GM21528 (cell line): ENCODE data around the gene ARL2BP.
"Not testable (repeated sequence)": the region's sequence is repeated elsewhere in the genome, so short reads cannot be mapped to it uniquely, and the experiment has no call there.

ENCODE experiments used
- ATAC-seq: cut with Tn5 transposase; IDR thresholded peaks from one replicate; pipeline ENCODE4 v1.9.1; 2021; ENCODE audit warnings: mild to moderate bottlenecking, moderate library complexity; ENCODE audit not compliant: unreplicated experiment, low FRiP score

ARL2BP gene

DNA sequence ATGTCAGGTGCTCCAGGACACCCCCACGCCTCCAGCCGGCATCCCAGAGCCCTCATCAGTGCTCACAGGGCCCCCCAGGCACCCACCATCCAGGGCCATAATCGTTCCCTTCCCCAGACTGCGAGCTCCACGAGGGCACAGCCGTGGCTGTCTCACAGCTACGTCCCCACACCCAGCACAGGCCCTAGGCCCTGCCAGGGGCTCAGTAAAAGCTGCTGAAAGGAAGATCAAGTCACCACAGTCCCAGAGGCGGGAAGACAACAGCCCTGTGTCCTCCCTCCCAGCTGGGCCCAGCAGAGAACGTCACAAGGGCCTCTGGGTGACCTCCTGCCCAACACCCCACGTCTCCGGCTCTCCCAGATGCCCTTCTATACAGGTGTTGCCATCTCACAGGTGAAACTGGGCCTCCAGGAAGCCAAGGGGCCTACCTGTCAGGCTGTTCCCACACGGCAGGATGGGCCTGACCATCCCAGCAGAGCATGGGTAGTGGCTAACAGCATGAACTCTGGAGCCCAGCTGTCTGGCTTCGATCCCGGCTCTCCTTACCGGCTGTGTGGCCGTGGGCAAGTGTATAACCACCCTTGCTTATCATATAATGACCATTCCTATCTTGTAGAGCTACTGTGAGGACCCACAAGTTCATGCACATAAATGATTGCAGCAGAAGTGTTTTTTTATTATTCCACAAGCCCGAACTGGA is 17.9 kb downstream of the ARL2BP start:
- no peak for ATAC-seq

DNA sequence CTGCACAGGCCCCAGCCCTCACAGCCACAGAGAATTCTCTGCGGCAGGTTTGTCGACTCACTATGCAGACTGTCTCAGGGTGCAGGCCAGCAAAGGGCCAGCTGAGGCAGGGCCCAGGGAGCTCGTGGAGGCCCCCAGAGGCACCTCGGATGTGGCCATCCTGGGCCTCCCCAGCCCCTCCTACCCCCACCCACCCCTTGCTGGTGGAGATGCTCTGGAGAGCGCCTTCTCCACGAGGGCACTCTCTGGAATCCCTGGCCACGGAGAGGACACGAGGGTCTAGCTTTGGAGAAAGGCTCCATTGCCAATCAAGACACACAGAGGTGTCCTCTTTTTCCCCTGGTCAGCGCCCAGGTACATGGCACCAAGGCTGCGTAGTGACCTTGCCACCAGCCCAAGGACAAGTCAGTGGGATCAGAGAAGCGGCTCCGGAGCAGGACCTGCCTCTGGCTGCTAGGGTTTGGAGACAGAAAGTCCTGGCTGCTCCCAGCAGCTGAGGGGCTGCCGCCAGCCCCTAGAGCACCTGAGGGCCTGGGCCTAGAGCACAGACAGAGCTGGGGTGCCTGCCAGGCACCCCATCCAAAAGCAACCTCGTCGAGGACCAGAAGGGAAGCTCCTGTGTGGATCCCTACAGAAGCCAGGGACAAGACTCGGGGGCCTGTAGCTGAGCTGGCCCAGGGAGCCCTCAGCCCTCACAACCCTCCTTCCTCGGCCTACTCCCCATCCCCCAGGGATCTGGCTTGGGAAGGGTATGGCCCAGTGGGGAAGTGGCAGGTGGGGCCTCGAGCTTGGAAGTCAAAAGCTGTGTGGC is 18.7 kb downstream of the ARL2BP start:
- no peak for ATAC-seq

GRCh38 chr16:57264381-57264780 is 19.3 kb downstream of the ARL2BP start:
- no peak for ATAC-seq

DNA sequence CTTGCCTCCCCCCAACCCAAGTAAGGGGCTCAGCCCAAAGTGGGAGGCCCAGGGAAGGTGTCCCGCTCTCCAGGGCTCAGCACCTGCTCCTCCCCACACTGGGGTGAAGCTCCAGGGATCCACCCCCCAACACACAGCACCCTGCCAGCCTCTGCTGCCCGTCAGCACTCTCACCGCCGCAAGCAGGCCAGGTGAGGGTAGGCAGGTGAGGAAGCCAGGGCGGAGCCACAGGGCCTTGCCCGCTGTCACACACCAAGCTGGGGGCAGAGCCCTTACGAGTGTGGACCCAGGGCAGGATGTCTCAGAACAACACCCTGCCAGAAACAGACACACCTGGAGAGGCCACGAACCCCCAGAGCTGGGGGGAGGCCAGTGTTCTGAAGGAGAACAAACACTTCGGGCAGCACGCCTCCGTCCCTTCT is 19.9 kb downstream of the ARL2BP start:
- ATAC-seq = no peak

DNA sequence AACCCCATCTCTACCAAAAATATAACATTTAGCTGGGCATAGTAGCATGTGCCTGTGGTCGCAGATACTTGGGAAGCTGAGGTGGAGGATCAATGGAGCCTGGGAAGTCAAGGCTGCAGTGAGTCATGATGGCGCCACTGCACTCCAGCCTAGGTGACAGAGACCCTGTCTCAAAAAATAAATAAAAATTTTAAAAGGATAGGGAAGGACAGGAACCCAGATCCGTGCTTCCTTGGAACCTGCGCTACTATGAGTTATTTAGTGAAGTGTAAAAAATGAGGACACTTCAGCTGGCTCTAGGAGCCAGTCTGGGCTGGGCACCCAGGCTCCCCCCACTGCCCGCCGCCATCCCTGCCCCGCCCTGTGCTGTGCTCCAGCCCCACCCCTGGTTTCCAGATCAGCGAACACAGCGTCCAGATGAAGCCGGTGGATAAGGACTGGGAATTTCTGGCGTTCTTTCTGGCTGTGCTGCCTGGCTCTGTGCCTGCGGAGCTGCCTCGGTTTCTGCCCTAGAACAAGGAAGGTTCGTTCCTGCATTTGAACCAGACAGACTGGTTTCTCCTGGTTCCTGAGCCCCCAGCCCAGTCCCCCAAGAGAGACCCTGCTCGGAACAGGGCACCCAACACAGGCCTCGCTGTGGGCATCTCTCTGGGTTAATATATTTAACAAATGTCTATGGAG is 20.9 kb downstream of the ARL2BP start:
- no peak for ATAC-seq

- ATAC-seq = no peak
These were observed 21.6 kb downstream of the ARL2BP start for GRCh38 chr16:57266531-57267260.

GRCh38 chr16:57267343-57267742 is 22.3 kb downstream of the ARL2BP start:
- not testable (repeated sequence) for ATAC-seq

- no peak for ATAC-seq
These were observed 24.0 kb downstream of the ARL2BP start for GRCh38 chr16:57268804-57269800.

DNA sequence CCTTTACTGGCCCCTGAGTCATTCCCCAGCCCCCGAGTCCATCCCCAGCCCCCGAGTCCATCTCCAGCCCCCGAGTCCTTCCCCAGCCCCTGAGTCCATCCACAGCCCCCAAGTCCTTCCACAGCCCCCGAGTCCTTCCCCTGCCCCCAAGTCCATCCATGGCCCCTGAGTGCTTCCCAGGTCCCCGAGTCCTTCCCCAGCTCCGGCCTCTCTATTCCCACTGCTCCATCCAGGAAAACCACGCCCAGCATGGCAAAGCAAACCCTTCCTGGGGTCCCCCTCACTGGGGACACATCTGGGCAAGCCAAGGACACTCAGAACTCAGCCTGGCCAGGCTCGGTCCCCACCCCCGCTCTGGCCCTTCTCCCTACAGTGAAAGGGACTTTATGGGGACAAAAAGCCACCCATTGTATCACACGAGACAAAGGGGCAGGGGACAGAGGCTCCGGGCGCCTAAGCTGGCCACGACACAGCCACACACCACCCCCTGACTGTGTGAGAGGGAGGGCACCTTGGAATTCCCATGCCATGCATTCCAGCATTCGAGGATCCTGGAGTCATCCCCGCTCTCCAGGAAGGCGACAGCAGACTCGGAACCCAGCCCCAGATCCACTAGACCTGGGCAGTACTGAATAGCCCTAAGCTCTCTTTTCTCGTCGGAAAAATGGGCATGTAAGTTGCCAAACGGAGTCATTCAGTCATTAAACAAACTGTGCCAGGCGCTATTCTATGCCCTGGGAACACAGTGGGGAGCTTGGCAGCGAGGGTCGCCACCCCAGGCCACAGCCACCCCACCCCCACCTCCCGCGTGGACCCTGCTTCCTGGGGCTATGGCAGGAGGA is 25.4 kb downstream of the ARL2BP start:
- ATAC-seq = no peak

DNA sequence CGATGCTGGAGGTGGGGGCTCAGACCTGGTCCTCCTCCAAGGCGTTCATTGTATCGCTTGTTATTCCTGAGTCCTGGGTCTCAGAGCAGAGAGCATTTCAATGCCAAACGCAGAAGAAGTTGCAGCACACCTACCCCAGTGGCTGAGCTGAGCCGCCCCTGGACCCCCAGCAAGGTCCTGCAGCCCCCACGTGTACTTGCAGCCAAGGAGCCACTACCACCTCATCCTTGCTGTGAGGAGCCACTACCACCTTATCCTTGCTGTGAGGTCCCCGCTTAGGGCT is 25.9 kb downstream of the ARL2BP start:
- no peak for ATAC-seq

- ATAC-seq = no peak
These were observed 26.9 kb downstream of the ARL2BP start for GRCh38 chr16:57271867-57272495.

GRCh38 chr16:57273359-57273758 is 28.3 kb downstream of the ARL2BP start:
- ATAC-seq = no peak

DNA sequence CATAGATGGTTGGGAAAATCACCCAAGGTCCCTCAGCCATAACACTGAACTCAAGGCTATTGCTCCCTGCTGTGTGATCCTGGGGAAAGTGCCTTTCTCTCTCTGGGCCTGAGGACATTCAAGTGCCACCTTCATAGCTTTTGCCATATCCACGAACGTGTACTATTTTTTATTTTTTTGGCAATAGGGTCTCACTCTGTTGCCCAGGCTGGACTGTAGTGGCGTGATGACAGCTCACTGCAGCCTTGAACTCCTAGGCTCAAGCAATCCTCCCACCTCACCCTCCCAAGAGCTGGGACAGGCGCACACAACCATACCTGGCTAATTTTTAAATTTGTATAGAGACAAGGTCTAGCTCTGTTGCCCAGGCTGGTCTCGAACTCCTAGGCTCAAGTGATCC is 28.8 kb downstream of the ARL2BP start:
- ATAC-seq = no peak

- ATAC-seq = not testable (repeated sequence)
These were observed 30.9 kb downstream of the ARL2BP start for GRCh38 chr16:57275946-57276345.

GRCh38 chr16:57276596-57276995 is 31.5 kb downstream of the ARL2BP start:
- ATAC-seq = no peak

- ATAC-seq = no peak
These were observed 32.5 kb downstream of the ARL2BP start for GRCh38 chr16:57277586-57277985.

DNA sequence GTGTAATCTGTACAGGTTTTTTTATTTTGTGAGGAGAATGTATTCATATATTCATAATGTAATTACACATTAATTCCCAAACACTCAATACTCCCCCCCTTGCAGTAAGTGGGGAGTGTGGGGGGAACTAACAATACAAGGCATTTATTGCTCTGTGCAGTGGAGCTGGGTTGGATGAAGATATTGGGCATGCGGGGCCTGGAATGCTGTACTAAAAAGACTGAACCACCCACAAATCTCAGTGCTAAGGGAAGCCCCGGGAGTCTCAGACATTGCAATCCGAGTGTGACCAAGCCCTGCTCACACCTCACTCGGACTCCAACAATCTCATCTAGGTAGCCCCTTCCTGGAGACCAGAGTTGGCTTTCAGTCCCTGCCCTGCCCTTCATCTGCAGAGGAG is 33.4 kb downstream of the ARL2BP start:
- ATAC-seq = no peak
